Measurements from ENCODE around the gene CDC14A.

The CDC14A gene

GRCh38 chr1:100530141-100530540 lies 177.8 kb downstream of the CDC14A start:
- H3K9ac ChIP-seq = no peak overlapping the region
- TF ChIP-seq CTCF (conservative IDR thresholded peaks at IDR 0.05; ENCODE audit: low read depth, low read length) = no peak
- no peaks in the 10 kb centered on the region for H3K36me3 ChIP-seq (ENCODE audit: insufficient read depth)
- peak overlapping the region; percentile 67 for H3K4me2 ChIP-seq
- H3K4me1 ChIP-seq (ENCODE audit: low read depth, poor library complexity, severe bottlenecking) = peaks cover 41% of the 10 kb centered on the region
- H3K4me3 ChIP-seq (IDR thresholded peaks at IDR 0.05; ENCODE audit: insufficient read depth, low read depth, low read length) = no peak overlapping the region
- no peaks in the 10 kb centered on the region for H4K20me1 ChIP-seq (ENCODE audit: insufficient read depth)
- H3K27me3 ChIP-seq (ENCODE audit: insufficient read depth, low read depth) = no peaks in the 10 kb centered on the region
- no peaks in the 10 kb centered on the region for H3K79me2 ChIP-seq (ENCODE audit: insufficient read depth, low read depth)
- no peak overlapping the region for H2AFZ ChIP-seq (ENCODE audit: low read depth)
- H3K27ac ChIP-seq = no peak overlapping the region; the same call in 1 of the 2 replicates

DNA sequence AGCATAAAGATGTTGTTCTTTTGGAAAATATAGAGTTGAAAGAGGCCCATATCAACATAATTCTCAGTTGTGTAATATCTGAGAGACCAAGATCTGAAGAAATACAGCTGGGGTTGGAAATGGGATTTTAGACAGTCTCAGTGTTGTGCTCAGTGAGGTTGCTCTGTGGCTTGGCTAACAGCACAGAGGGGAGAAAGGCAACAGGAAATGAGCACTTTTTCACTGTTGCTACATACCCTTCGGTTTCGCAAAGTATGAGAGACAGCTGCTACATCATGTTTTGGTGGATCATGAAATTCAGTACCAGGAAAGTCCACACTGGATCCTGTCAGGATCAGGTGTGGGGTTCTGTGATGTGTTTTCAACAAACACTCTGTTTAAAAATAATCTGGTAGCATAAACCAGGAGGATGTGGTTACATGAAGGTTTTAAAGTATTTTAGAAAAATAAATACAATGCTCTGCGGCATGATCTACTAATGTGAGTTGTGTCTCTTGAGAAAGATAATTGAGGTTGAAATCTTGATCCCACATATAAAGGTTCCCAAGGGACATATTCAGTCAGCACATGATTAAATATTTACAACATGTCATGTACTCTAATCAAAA lies 178.7 kb downstream of the CDC14A start:
- Histone ChIP-seq H3K27ac (peak overlapping the region; percentile 35; the same call in 1 of the 2 replicates), H3K4me1 (ENCODE audit: low read depth, poor library complexity, severe bottlenecking) (peaks cover 50% of the 10 kb centered on the region), H3K4me2 (peak overlapping the region; percentile 67), H3K4me3 (IDR thresholded peaks at IDR 0.05; ENCODE audit: insufficient read depth, low read depth, low read length) (no peak overlapping the region), H4K20me1 (ENCODE audit: insufficient read depth) (no peaks in the 10 kb centered on the region), H3K36me3 (ENCODE audit: insufficient read depth) (no peaks in the 10 kb centered on the region), H3K27me3 (ENCODE audit: insufficient read depth, low read depth) (no peaks in the 10 kb centered on the region), H2AFZ (ENCODE audit: low read depth) (no peak overlapping the region), H3K9ac (no peak overlapping the region), H3K79me2 (ENCODE audit: insufficient read depth, low read depth) (no peaks in the 10 kb centered on the region)
- TF ChIP-seq CTCF (conservative IDR thresholded peaks at IDR 0.05; ENCODE audit: low read depth, low read length) = no peak

DNA sequence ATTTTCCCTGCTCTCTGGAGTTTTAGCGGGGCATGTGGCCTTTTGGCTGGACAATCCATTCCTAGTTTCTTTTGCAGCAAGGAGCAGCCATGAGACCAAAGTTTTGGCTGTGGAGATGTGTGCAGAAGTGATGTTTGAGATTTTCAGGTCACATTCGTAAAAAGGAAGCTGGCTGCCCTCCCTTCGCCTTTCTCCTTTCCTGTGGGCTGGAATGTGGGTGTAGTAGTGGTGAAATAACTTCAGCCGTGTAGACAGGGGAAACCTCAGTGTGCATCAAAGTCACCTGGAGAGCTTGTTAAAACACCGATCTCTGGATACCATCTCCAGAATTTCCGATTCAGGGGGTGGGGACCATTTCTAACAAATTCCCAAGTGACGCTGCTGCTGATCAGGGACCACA lies 180.3 kb downstream of the CDC14A start:
- no peak for TF ChIP-seq CTCF (conservative IDR thresholded peaks at IDR 0.05; ENCODE audit: low read depth, low read length)
- H3K4me3 ChIP-seq (IDR thresholded peaks at IDR 0.05; ENCODE audit: insufficient read depth, low read depth, low read length) = no peak overlapping the region

GRCh38 chr1:100535264-100535663 lies 183.0 kb downstream of the CDC14A start:
- Histone ChIP-seq H3K4me3 (IDR thresholded peaks at IDR 0.05; ENCODE audit: insufficient read depth, low read depth, low read length) (no peak overlapping the region), H3K4me2 (peak overlapping the region; percentile 51; the same call in 1 of the 2 replicates), H3K36me3 (ENCODE audit: insufficient read depth) (no peaks in the 10 kb centered on the region), H3K4me1 (ENCODE audit: low read depth, poor library complexity, severe bottlenecking) (peaks cover 44% of the 10 kb centered on the region), H2AFZ (ENCODE audit: low read depth) (no peak overlapping the region), H4K20me1 (ENCODE audit: insufficient read depth) (no peaks in the 10 kb centered on the region), H3K27ac (no peak overlapping the region), H3K27me3 (ENCODE audit: insufficient read depth, low read depth) (no peaks in the 10 kb centered on the region), H3K79me2 (ENCODE audit: insufficient read depth, low read depth) (no peaks in the 10 kb centered on the region), H3K9ac (no peak overlapping the region)
- TF ChIP-seq CTCF (conservative IDR thresholded peaks at IDR 0.05; ENCODE audit: low read depth, low read length) = no peak

More for the DNA sequence above, 180.3 kb downstream of the CDC14A start:
- peaks cover 59% of the 10 kb centered on the region for H3K4me1 ChIP-seq (ENCODE audit: low read depth, poor library complexity, severe bottlenecking)
- no peak overlapping the region for H2AFZ ChIP-seq (ENCODE audit: low read depth)
- no peaks in the 10 kb centered on the region for H3K27me3 ChIP-seq (ENCODE audit: insufficient read depth, low read depth)
- no peak overlapping the region for H3K4me2 ChIP-seq
- no peaks in the 10 kb centered on the region for H3K36me3 ChIP-seq (ENCODE audit: insufficient read depth)
- H3K79me2 ChIP-seq (ENCODE audit: insufficient read depth, low read depth) = no peaks in the 10 kb centered on the region
- H4K20me1 ChIP-seq (ENCODE audit: insufficient read depth) = no peaks in the 10 kb centered on the region
- no peak overlapping the region for H3K9ac ChIP-seq
- no peak overlapping the region for H3K27ac ChIP-seq
